A549 (cell line): ENCODE measurements around the gene GUCY2D. TPM values are rescaled to one million over a fixed set of nuclear protein-coding genes. Genes with fewer than 3 reads are reported as not detected.

Experiments used
- ATAC-seq, 2 experiments: fragments of 200-7000 bp in 1 of 2; fragments of >200 bp in 1 of 2; cut with Nextera tagmentation in 1 of 2; cut with Tn5 transposase in 1 of 2; 3 replicates each; pipeline versions ENCODE4 v1.8.0 to v1.9.1; 2018 to 2020; ENCODE audit warnings: mild to moderate bottlenecking in 1 of 2, moderate library complexity in 1 of 2
- CTCF ChIA-PET: fragments of 300-600 bp; sonication (Branson Sonifier 250); formaldehyde crosslinking; extraction: SDS; loops from one replicate; lab custom pipeline; 2021; ENCODE audit warnings: antibody characterized with exemption, inconsistent platforms; lab: Yijun Ruan, JAX
- POLR2A ChIA-PET: fragments of 350-600 bp; formaldehyde crosslinking; extraction: SDS; loops from one replicate; lab custom pipeline; 2021; ENCODE audit warnings: antibody characterized with exemption, inconsistent platforms; lab: Yijun Ruan, JAX
- DNase-seq, 2 experiments: peaks; one replicate each; pipeline versions ENCODE4 v3.0.0 to v3.0.0-alpha.2; 2011 to 2016; ENCODE audit warnings: low read depth in 1 of 2, low spot score in 1 of 2
- FAIRE-seq: peaks from 2 replicates; lab custom pipeline; 2011; peaks lifted over from hg19 to GRCh38; lab: Jason Lieb, UNC
- H3K27ac ChIP-seq, 2 experiments: fragments of >200 bp; sonication (Bioruptor Twin); formaldehyde crosslinking; 3 replicates each; pipeline ENCODE4 v1.5.1; 2016 to 2017
- H3K4me1 ChIP-seq: fragments of >200 bp; sonication (Bioruptor Twin); formaldehyde crosslinking; 3 replicates; pipeline ENCODE4 v1.6.1; 2016
- H3K4me2 ChIP-seq: fragments of >200 bp; sonication (Bioruptor Twin); formaldehyde crosslinking; 3 replicates; pipeline ENCODE4 v1.6.1; 2016
- H3K4me3 ChIP-seq: fragments of >200 bp; sonication (Bioruptor Twin); formaldehyde crosslinking; 3 replicates; pipeline ENCODE4 v1.5.1; 2016
- H3K9me3 ChIP-seq: fragments of >200 bp; sonication (Bioruptor Twin); formaldehyde crosslinking; 3 replicates; pipeline ENCODE4 v1.6.1; 2016
- BCL3 ChIP-seq: fragments of >200 bp; sonication (Bioruptor Twin); formaldehyde crosslinking; IDR thresholded peaks from 3 replicates; pipeline ENCODE4 v1.6.1; 2016
- CBX2 ChIP-seq: fragments of 200-600 bp; sonication (generic); IDR thresholded peaks from 2 replicates; pipeline ENCODE4 v1.6.1; 2016; ENCODE audit warnings: low read depth, mild to moderate bottlenecking, borderline replicate concordance
- CHD2 ChIP-seq: fragments of 150-350 bp; IDR thresholded peaks from 2 replicates; pipeline ENCODE4 v1.6.1; 2014; ENCODE audit warnings: low read length; ENCODE audit not compliant: partially characterized antibody
- CHD4 ChIP-seq: fragments of 200-600 bp; sonication (generic); IDR thresholded peaks from 2 replicates; pipeline ENCODE4 v1.6.1; 2016; ENCODE audit warnings: antibody characterized with exemption, mild to moderate bottlenecking, borderline replicate concordance
- EHMT2 ChIP-seq: fragments of 200-600 bp; sonication (generic); IDR thresholded peaks from 2 replicates; pipeline ENCODE4 v1.6.1; 2016; ENCODE audit warnings: antibody characterized with exemption, low read depth, mild to moderate bottlenecking, moderate library complexity
- EP300 ChIP-seq, 2 experiments: fragments of >200 bp; sonication (Bioruptor Twin); formaldehyde crosslinking; IDR thresholded peaks; 2 replicates in 1 of 2; 3 replicates in 1 of 2; pipeline ENCODE4 v1.6.1; 2016 to 2017
- ESRRA ChIP-seq: fragments of 150-350 bp; IDR thresholded peaks from 2 replicates; pipeline ENCODE4 v1.6.1; 2014; ENCODE audit warnings: mild to moderate bottlenecking, low read length, borderline replicate concordance
- FOSL2 ChIP-seq, 2 experiments: fragments of 450-650 bp in 1 of 2; fragments of >200 bp in 1 of 2; sonication (Bioruptor Twin) in 1 of 2; formaldehyde crosslinking; IDR thresholded peaks; 2 replicates each; pipeline versions ENCODE4 v1.5.0 to v1.6.1; 2016 to 2020; ENCODE audit warnings: mild to moderate bottlenecking in 1 of 2, moderate library complexity in 1 of 2
- HDAC2 ChIP-seq: fragments of 200-600 bp; sonication (generic); IDR thresholded peaks from 2 replicates; pipeline ENCODE4 v1.6.1; 2016
- HES2 ChIP-seq: fragments of >200 bp; sonication (Bioruptor Twin); formaldehyde crosslinking; IDR thresholded peaks from 2 replicates; pipeline ENCODE4 v1.6.1; 2016
- HEYL ChIP-seq: fragments of 250-450 bp; sonication (Bioruptor Pico); IDR thresholded peaks from 2 replicates; pipeline ENCODE4 v1.8.0; 2021; ENCODE audit warnings: mild to moderate bottlenecking, moderate library complexity
- HMGXB4 ChIP-seq: fragments of 250-450 bp; sonication (Bioruptor Pico); IDR thresholded peaks from 2 replicates; pipeline ENCODE4 v1.5.0; 2021; ENCODE audit warnings: mild to moderate bottlenecking, moderate library complexity, borderline replicate concordance
- JUN ChIP-seq, 2 experiments: fragments of >200 bp; sonication (Bioruptor Twin); formaldehyde crosslinking; IDR thresholded peaks; 2 replicates in 1 of 2; 3 replicates in 1 of 2; pipeline ENCODE4 v1.6.1; 2016 to 2017
- MYC ChIP-seq: IDR thresholded peaks from 2 replicates; pipeline ENCODE4 v1.6.1; 2012; ENCODE audit warnings: mild to moderate bottlenecking, inconsistent platforms, low read length, improper control_type of control experiment, borderline replicate concordance
- NPAS2 ChIP-seq: fragments of 250-450 bp; sonication (Bioruptor Pico); IDR thresholded peaks from 2 replicates; pipeline ENCODE4 v1.8.0; 2022; ENCODE audit warnings: mild to moderate bottlenecking, moderate library complexity, borderline replicate concordance
- NR3C1 ChIP-seq: fragments of >200 bp; sonication (Bioruptor Twin); formaldehyde crosslinking; IDR thresholded peaks from 3 replicates; pipeline ENCODE4 v1.6.1; 2017
- PBX3 ChIP-seq: IDR thresholded peaks from 2 replicates; pipeline ENCODE4 v1.6.1; 2012
- RAD21 ChIP-seq, 2 experiments: fragments of >200 bp in 1 of 2; sonication (Bioruptor Twin) in 1 of 2; formaldehyde crosslinking in 1 of 2; IDR thresholded peaks in 1 of 2; conservative IDR thresholded peaks in 1 of 2; 2 replicates in 1 of 2; 3 replicates in 1 of 2; pipeline ENCODE4 v1.6.1; 2012 to 2018; ENCODE audit warnings: inconsistent platforms in 1 of 2
- RCOR1 ChIP-seq: fragments of 150-350 bp; IDR thresholded peaks from 2 replicates; pipeline ENCODE4 v1.6.1; 2014; ENCODE audit warnings: antibody characterized with exemption, low read length, low read depth
- SREBF2 ChIP-seq: fragments of 450-650 bp; IDR thresholded peaks from 2 replicates; pipeline ENCODE4 v1.6.1; 2014; ENCODE audit warnings: mild to moderate bottlenecking, moderate library complexity
- TP53 ChIP-seq: fragments of 250-450 bp; sonication (Bioruptor Pico); IDR thresholded peaks from 2 replicates; pipeline ENCODE4 v1.5.0; 2021; ENCODE audit warnings: mild to moderate bottlenecking, moderate library complexity
- ZC3H11A ChIP-seq: fragments of 450-650 bp; IDR thresholded peaks from 2 replicates; pipeline ENCODE4 v1.6.1; 2014; ENCODE audit warnings: antibody characterized with exemption, mild to moderate bottlenecking
- WGBS: methylation state at CpG from one replicate; pipeline ENCODE4 v1.1.6; 2017; ENCODE audit errors: missing lambda C conversion rate; 5-methylcytosine and 5-hydroxymethylcytosine counted together
- polyA plus RNA-seq, 4 experiments: library from polyadenylated mRNA; depleted of rRNA in 3 of 4; stranded (reverse); fragments of >200 nt; fragmentation: RNase III in 1 of 4; extraction: RNeasy Plus Mini Kit Qiagen cat#74134 plus additional on column Dnase treatment in 1 of 4; gene quantifications; 2 replicates in 3 of 4; 3 replicates in 1 of 4; pipeline ENCODE4 v1.2.3, GENCODE V29; 2011 to 2017

The GUCY2D gene
- polyA plus RNA-seq, 2 of the 4 experiments (the other 2 are of a cell fraction) = 0.14 TPM; not detected in 1

GRCh38 chr17:7977039-7977438 is 25.4 kb upstream of the GUCY2D start:
- no peak overlapping the region for H3K4me3 ChIP-seq
- ChIA-PET POLR2A (no interaction called here), CTCF (interaction anchor here (0.7 to 19.3 kb wide), 8 partner anchors 12 to 88 kb away, joined by 3 to 470 read pairs (median 6); no protein-coding TSS in a partner anchor)
- H3K27ac ChIP-seq = no peak overlapping the region
- TF ChIP-seq PBX3 (no peak), FOSL2 (IDR thresholded peaks at IDR 0.05) (no peak), FOSL2 (CRISPR knock-in tag; IDR thresholded peaks at IDR 0.05) (no peak), HDAC2 (no peak), ESRRA (no peak), SREBF2 (no peak), HES2 (no peak), EHMT2 (no peak), HEYL (CRISPR knock-in tag) (no peak), CHD4 (no peak)
- 45% methylated on average over 4 of the region's 4 CpGs for WGBS
- H3K4me1 ChIP-seq = no peaks in the 10 kb centered on the region
- ATAC-seq (no peak), FAIRE-seq (no peak), DNase-seq (no peak)
- H3K9me3 ChIP-seq = peaks cover 15% of the 10 kb centered on the region
- no peak overlapping the region for H3K4me2 ChIP-seq

GRCh38 chr17:7977805-7978204 is 24.6 kb upstream of the GUCY2D start:
- CTCF ChIA-PET = interaction anchor here (1.1 to 19.3 kb wide), 7 partner anchors 11 to 234 kb away, joined by 3 to 470 read pairs (median 6); no protein-coding TSS in a partner anchor

GRCh38 chr17:7982173-7982572 is 20.2 kb upstream of the GUCY2D start:
- WGBS = 32% methylated on average over 7 of the region's 7 CpGs
- no peak overlapping the region for H3K4me3 ChIP-seq
- DNase-seq (no peak), FAIRE-seq (no peak), ATAC-seq (peak in 1 of 2 experiments; percentile 51; a peak in 2 of 6 replicates)
- no peaks in the 10 kb centered on the region for H3K4me1 ChIP-seq
- H3K4me2 ChIP-seq = no peak overlapping the region
- H3K27ac ChIP-seq = no peak overlapping the region
- H3K9me3 ChIP-seq = no peaks in the 10 kb centered on the region
- POLR2A ChIA-PET = interaction anchor here (1.3 kb wide), 1 partner anchor 50 kb away, joined by 3 read pairs; the partner anchor contains the start of genes CNTROB and TRAPPC1
- TF ChIP-seq CBX2 (no peak), FOSL2 (IDR thresholded peaks at IDR 0.05) (no peak), FOSL2 (CRISPR knock-in tag; IDR thresholded peaks at IDR 0.05) (0 out of 2 replicates have a peak, but pooled peaks have one; percentile 11), MYC (no peak), NPAS2 (CRISPR knock-in tag) (no peak), BCL3 (no peak), ZC3H11A (no peak), RAD21 (conservative IDR thresholded peaks at IDR 0.05 in 1 of 2, IDR thresholded peaks at IDR 0.05 in 1 of 2) (no peak), RCOR1 (no peak)
- TF ChIP-seq, all 56 proteins: peak for 1
- CTCF ChIA-PET = interaction anchor here (0.6 to 19.3 kb wide), 14 partner anchors 7 to 238 kb away, joined by 3 to 470 read pairs (median 18); partner anchors contain the start of gene RNF227

More at GRCh38 chr17:7977805-7978204, 24.6 kb upstream of the GUCY2D start:
- FAIRE-seq (peak; percentile 65), DNase-seq (no peak), ATAC-seq (no peak)
- no peak overlapping the region for H3K27ac ChIP-seq
- 78% methylated on average over 5 of the region's 5 CpGs for WGBS
- TF ChIP-seq HEYL (CRISPR knock-in tag) = no peak
- TF ChIP-seq TP53 (CRISPR knock-in tag) = no peak
- TF ChIP-seq EP300 (IDR thresholded peaks at IDR 0.05) = no peak
- no peak for TF ChIP-seq NR3C1
- no peak for TF ChIP-seq HMGXB4 (CRISPR knock-in tag)
- TF ChIP-seq CHD2 = no peak
- no peak for TF ChIP-seq JUN (IDR thresholded peaks at IDR 0.05)
- no peak for TF ChIP-seq RCOR1
- TF ChIP-seq HES2 = no peak
- TF ChIP-seq, all 56 proteins: peak for 0
- POLR2A ChIA-PET = no interaction called here
- peaks cover 15% of the 10 kb centered on the region for H3K9me3 ChIP-seq
- H3K4me3 ChIP-seq = no peak overlapping the region
- H3K4me1 ChIP-seq = no peaks in the 10 kb centered on the region
- H3K4me2 ChIP-seq = no peak overlapping the region
